ENCODE data around the gene RHBDL2. TPM values are rescaled to one million over a fixed set of nuclear protein-coding genes. Genes with fewer than 3 reads are reported as not detected.
A peak's percentile ranks its signal among the peaks of the same experiment; 100 is the strongest.

Gene RHBDL2
- total RNA-seq, 1 donor = 0.72 TPM

DNA sequence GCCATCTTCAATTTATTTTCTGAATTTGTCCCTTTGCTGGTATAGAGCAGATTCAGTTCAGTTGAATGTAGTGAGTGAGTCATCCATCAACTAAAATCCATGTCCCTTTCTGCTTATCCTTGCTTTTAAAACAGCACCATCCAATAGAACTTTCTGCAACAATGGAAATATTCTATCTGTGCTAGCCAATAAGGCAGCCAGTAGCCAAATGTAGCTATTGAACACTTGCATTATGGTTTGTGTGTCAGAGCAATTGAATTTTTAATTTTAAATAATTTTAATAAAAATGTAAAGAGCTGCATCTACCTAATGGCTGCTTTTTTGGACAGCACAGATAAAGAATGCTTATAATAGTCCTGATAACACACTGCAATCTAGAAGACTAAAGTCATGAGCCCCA is 60.1 kb downstream of the RHBDL2 start, which contains the start of gene GJA9:
TSS of gene GJA9 (minus strand) at position 101 of the 400 bp plus-strand sequence. CDS start 5,489 bp downstream, outside the sequence.
- H3K9me3 ChIP-seq (ENCODE audit: low read depth, low read length) = no peaks in the 10 kb centered on the region
- no peak within 1 kb of the TSS for H3K4me3 ChIP-seq (ENCODE audit: insufficient read depth, low read length)
- no peaks in the 10 kb centered on the region for H4K20me1 ChIP-seq (ENCODE audit: insufficient read depth, low read length)
- DNase-seq (ENCODE audit: insufficient read length, low spot score, missing footprints) = peak; percentile 56
- no peak within 1 kb of the TSS for H3K27ac ChIP-seq (ENCODE audit: low read depth, low read length)
- H3K36me3 ChIP-seq (ENCODE audit: insufficient read depth, low read length) = no peaks in the 10 kb centered on the region
- no peak for TF ChIP-seq CTCF (IDR thresholded peaks at IDR 0.05; ENCODE audit: extremely low read depth, low read depth, low read length)
- H3K4me2 ChIP-seq (ENCODE audit: insufficient read depth, low read length) = no peak within 1 kb of the TSS
- H3K4me1 ChIP-seq (ENCODE audit: insufficient read depth, low read length) = no peaks in the 10 kb centered on the region
- peaks cover 5% of the 10 kb centered on the region for H3K79me2 ChIP-seq (ENCODE audit: insufficient read depth, low read length)
- no peaks in the 10 kb centered on the region for H3K27me3 ChIP-seq (ENCODE audit: insufficient read depth, low read length)
- H2AFZ ChIP-seq (ENCODE audit: low read length) = no peak within 1 kb of the TSS

GRCh38 chr1:38875811-38876210 is 65.8 kb downstream of the RHBDL2 start:
- Histone ChIP-seq H3K4me3 (ENCODE audit: insufficient read depth, low read length) (no peak overlapping the region), H3K27ac (ENCODE audit: low read depth, low read length) (no peak overlapping the region), H2AFZ (ENCODE audit: low read length) (peak overlapping the region; percentile 18), H3K4me1 (ENCODE audit: insufficient read depth, low read length) (peaks cover 10% of the 10 kb centered on the region), H3K36me3 (ENCODE audit: insufficient read depth, low read length) (no peaks in the 10 kb centered on the region), H3K79me2 (ENCODE audit: insufficient read depth, low read length) (peaks cover 49% of the 10 kb centered on the region), H3K9me3 (ENCODE audit: low read depth, low read length) (no peaks in the 10 kb centered on the region), H3K27me3 (ENCODE audit: insufficient read depth, low read length) (no peaks in the 10 kb centered on the region), H4K20me1 (ENCODE audit: insufficient read depth, low read length) (peaks cover 4% of the 10 kb centered on the region), H3K4me2 (ENCODE audit: insufficient read depth, low read length) (no peak overlapping the region)
- DNase-seq (ENCODE audit: insufficient read length, low spot score, missing footprints) = no peak
- TF ChIP-seq CTCF (IDR thresholded peaks at IDR 0.05; ENCODE audit: extremely low read depth, low read depth, low read length) = no peak

DNA sequence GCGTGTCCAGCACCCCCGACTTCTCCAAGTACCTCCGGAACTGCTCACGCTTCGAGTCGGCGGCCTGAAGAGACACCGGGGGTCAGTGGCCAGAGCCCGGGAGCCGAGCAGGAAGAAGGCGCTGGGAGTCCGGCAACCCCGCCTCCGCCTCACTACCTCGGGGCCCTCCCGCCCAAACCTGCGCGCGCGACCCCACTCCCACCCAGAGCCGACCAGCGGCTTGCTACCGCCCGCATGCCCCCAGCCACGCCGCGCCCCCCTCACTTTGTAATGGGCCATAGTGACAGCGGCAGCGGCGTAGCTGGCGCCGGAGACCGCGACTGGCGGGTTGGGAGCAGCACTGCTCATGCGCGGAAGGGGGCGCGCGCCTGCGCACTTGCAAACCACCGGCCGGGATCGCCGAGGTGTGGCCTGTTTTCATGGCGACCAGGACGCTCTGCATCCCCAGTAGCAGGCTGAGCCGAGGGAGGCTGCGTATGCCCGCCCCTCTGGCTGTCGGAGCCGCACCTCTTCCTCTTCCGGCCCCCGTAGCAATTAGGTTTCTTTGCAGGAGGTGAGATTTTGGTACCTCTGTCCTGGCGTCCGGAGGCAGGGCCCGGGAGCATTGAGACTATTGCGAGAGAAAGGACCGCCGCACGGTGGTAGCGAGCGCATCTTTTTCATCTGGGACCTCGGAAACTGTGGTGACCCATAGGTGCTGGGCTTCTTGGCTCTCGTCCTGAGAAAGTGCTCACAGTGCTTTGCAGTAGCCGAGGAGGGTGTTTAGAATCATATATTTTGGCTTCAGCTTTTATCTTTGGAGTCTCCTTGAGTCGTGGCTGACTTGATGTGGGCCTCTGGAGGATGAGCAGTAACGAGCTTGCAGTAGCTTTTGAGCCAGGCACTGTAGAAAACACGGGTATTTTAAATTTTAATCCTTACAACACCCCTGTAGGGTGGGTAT is 68.3 kb downstream of the RHBDL2 start, which contains the start of gene MYCBP:
TSS of gene MYCBP (minus strand) at position 322 of the 943 bp plus-strand sequence. CDS start at position 279, 43 bp downstream.
- H3K4me1 ChIP-seq (ENCODE audit: insufficient read depth, low read length) = peaks cover 10% of the 10 kb centered on the region
- peaks cover 62% of the 10 kb centered on the region for H3K79me2 ChIP-seq (ENCODE audit: insufficient read depth, low read length)
- peak within 1 kb of the TSS; percentile 7 for H3K27ac ChIP-seq (ENCODE audit: low read depth, low read length)
- DNase-seq (ENCODE audit: insufficient read length, low spot score, missing footprints) = peak; percentile 99
- H3K27me3 ChIP-seq (ENCODE audit: insufficient read depth, low read length) = no peaks in the 10 kb centered on the region
- no peaks in the 10 kb centered on the region for H3K9me3 ChIP-seq (ENCODE audit: low read depth, low read length)
- no peaks in the 10 kb centered on the region for H3K36me3 ChIP-seq (ENCODE audit: insufficient read depth, low read length)
- peaks cover 4% of the 10 kb centered on the region for H4K20me1 ChIP-seq (ENCODE audit: insufficient read depth, low read length)
- H3K4me2 ChIP-seq (ENCODE audit: insufficient read depth, low read length) = peak within 1 kb of the TSS; percentile 84
- H3K4me3 ChIP-seq (ENCODE audit: insufficient read depth, low read length) = peak within 1 kb of the TSS; percentile 73
- peak within 1 kb of the TSS; percentile 67 for H2AFZ ChIP-seq (ENCODE audit: low read length)
- no peak for TF ChIP-seq CTCF (IDR thresholded peaks at IDR 0.05; ENCODE audit: extremely low read depth, low read depth, low read length)

Data from osteoblast (primary cell).